Left ventricle myocardium inferior (tissue), 1 donor: ENCODE measurements around the gene MS4A4E. TPM values are rescaled to one million over a fixed set of nuclear protein-coding genes. Genes with fewer than 3 reads are reported as not detected.
"Not testable (repeated sequence)": the region's sequence is repeated elsewhere in the genome, so short reads cannot be mapped to it uniquely, and the experiment has no call there.

Experiments used
- DNase-seq: peaks from one replicate; pipeline ENCODE4 v3.0.0-alpha.2; 2020
- H3K27ac ChIP-seq: fragments of 200-600 bp; replicated peaks from 2 replicates; pipeline ENCODE4 v1.8.0; 2021
- H3K27me3 ChIP-seq: fragments of 200-600 bp; 2 replicates; pipeline ENCODE4 v1.8.0; 2021; ENCODE audit warnings: low read depth
- H3K36me3 ChIP-seq: fragments of 200-600 bp; 2 replicates; pipeline ENCODE4 v1.8.0; 2021
- H3K4me1 ChIP-seq: fragments of 200-600 bp; 2 replicates; pipeline ENCODE4 v1.8.0; 2021
- H3K4me3 ChIP-seq: fragments of 200-600 bp; 2 replicates; pipeline ENCODE4 v1.8.0; 2021; ENCODE audit warnings: mild to moderate bottlenecking, moderate library complexity
- H3K9me3 ChIP-seq: fragments of 200-600 bp; replicated peaks from 2 replicates; pipeline ENCODE4 v1.8.0; 2021
- intact Hi-C: fragments of 100-400 bp; cut with micrococcal nuclease; formaldehyde crosslinking; loops from one replicate; pipeline ENCODE4 v1.11.0; 2022
- long read RNA-seq: library from polyadenylated mRNA; unstranded; transcript quantifications from one replicate; pipeline ENCODE4 v2.0.0, GENCODE V29; 2021
- total RNA-seq: library from RNA; stranded (reverse); fragmentation: NEBNext Ultra II Directional; extraction: Animal tissue kit (Norgen Biotek cat#: 25700); gene quantifications from one replicate; pipeline ENCODE4 v1.2.1, GENCODE V29; 2021
- TF ChIP-seq, protein P1 (sequence below): fragments of 200-600 bp; IDR thresholded peaks from 2 replicates; pipeline ENCODE4 v1.8.0; 2021; ENCODE audit warnings: antibody characterized with exemption, mild to moderate bottlenecking, borderline replicate concordance
- donor health status: DM: no; HTN: yes; CAD: no; lungs with severe emphysema.

Gene MS4A4E
- total RNA-seq, result 0.93 TPM
- long read RNA-seq, result 0 reads

- Histone ChIP-seq H3K4me1 (no peaks in the 10 kb centered on the region), H3K9me3 (no peaks in the 10 kb centered on the region), H3K27ac (peak within 1 kb of the TSS; percentile 38), H3K27me3 (peaks cover 23% of the 10 kb centered on the region), H3K4me3 (peak within 1 kb of the TSS; percentile 27), H3K36me3 (no peaks in the 10 kb centered on the region)
- intact Hi-C loops, result no loop called here
- TF ChIP-seq, protein P1, sequence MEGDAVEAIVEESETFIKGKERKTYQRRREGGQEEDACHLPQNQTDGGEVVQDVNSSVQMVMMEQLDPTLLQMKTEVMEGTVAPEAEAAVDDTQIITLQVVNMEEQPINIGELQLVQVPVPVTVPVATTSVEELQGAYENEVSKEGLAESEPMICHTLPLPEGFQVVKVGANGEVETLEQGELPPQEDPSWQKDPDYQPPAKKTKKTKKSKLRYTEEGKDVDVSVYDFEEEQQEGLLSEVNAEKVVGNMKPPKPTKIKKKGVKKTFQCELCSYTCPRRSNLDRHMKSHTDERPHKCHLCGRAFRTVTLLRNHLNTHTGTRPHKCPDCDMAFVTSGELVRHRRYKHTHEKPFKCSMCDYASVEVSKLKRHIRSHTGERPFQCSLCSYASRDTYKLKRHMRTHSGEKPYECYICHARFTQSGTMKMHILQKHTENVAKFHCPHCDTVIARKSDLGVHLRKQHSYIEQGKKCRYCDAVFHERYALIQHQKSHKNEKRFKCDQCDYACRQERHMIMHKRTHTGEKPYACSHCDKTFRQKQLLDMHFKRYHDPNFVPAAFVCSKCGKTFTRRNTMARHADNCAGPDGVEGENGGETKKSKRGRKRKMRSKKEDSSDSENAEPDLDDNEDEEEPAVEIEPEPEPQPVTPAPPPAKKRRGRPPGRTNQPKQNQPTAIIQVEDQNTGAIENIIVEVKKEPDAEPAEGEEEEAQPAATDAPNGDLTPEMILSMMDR, result no peak
- DNase-seq, result no peak
These were observed at the start of gene MS4A4E for GRCh38 chr11:60242740-60243239. MS4A4E (minus strand) TSS chr11:60243137; CDS start chr11:60230055, 13,082 bp downstream.

- Histone ChIP-seq H3K4me1 (no peaks in the 10 kb centered on the region), H3K9me3 (peaks cover 28% of the 10 kb centered on the region), H3K27me3 (no peaks in the 10 kb centered on the region), H3K27ac (no peak overlapping the region), H3K4me3 (no peak overlapping the region), H3K36me3 (no peaks in the 10 kb centered on the region)
- intact Hi-C loops, result no loop called here
- DNase-seq, result no peak
- TF ChIP-seq, protein P1, result no peak
These were observed 49.2 kb upstream of the MS4A4E start for GRCh38 chr11:60292145-60292544.

- no peak for DNase-seq
- peaks cover 18% of the 10 kb centered on the region for H3K9me3 ChIP-seq
- H3K4me3 ChIP-seq, result no peak overlapping the region
- intact Hi-C loops, result no loop called here
- H3K4me1 ChIP-seq, result no peaks in the 10 kb centered on the region
- TF ChIP-seq, protein P1, result no peak
- H3K27ac ChIP-seq, result no peak overlapping the region
- no peaks in the 10 kb centered on the region for H3K36me3 ChIP-seq
- H3K27me3 ChIP-seq, result no peaks in the 10 kb centered on the region
These were observed 45.6 kb upstream of the MS4A4E start for GRCh38 chr11:60288531-60288930.

DNA sequence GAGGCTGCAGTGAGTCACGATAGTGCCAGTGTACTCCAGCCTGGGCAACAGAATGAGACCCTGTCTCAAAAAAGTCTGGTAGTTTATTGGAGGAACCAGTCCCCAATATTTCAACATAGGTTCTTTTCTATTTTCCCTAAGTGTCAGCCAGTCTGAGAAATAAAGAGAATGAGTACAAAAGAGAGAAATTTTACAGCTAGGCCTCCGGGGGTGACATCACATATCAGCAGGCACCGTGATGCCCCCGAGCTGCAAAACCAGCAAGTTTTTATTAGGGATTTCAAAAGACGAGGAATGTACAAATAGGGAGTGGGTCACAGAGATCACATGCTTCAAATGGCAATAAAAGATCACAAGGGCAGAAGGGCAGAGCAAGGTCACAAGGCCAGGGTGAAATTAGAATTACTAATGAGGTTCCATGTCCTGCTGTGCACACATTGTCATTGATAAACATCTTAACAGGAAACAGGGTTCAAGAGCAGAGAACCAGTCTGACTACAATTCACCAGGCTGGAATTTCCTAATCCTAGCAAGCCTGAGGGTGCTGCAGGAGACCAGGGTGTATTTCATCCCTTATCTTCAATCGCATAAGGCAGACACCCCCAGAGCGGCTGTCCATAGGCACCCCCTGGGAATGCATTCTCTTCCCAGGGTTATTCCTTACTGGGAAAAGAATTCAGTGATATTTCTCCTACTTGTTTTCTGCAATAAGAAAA lies 42.6 kb upstream of the MS4A4E start:
- H3K27me3 ChIP-seq, H3K27ac ChIP-seq, H3K4me3 ChIP-seq, intact Hi-C loops, H3K4me1 ChIP-seq, H3K36me3 ChIP-seq, DNase-seq: not testable (repeated sequence)
- H3K9me3 ChIP-seq, result peaks cover 18% of the 10 kb centered on the region

DNA sequence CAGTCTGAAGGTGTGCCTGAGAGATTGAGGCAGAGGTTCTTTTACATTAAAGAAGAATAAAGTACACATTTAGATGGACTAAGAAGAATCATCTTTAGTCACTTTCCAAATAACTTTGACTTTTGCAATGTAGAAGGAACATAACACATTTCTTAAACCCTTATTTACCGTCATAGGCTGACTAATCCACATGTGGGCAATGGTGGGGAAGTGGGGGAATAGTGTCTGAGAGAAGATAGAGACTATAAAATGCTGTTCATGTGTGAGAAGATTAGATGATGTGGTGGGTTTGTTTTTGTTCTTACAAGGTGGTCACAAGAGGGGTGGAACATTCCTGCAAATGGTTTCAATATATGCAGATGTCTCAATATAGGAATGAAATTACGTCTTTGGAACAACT lies 39.3 kb upstream of the MS4A4E start:
- Histone ChIP-seq H3K36me3 (no peaks in the 10 kb centered on the region), H3K4me1 (no peaks in the 10 kb centered on the region), H3K27me3 (no peaks in the 10 kb centered on the region), H3K4me3 (peak overlapping the region; percentile 37), H3K27ac (peak overlapping the region; percentile 42), H3K9me3 (no peaks in the 10 kb centered on the region)
- TF ChIP-seq, protein P1, result no peak
- no peak for DNase-seq
- intact Hi-C loops, result no loop called here

DNA sequence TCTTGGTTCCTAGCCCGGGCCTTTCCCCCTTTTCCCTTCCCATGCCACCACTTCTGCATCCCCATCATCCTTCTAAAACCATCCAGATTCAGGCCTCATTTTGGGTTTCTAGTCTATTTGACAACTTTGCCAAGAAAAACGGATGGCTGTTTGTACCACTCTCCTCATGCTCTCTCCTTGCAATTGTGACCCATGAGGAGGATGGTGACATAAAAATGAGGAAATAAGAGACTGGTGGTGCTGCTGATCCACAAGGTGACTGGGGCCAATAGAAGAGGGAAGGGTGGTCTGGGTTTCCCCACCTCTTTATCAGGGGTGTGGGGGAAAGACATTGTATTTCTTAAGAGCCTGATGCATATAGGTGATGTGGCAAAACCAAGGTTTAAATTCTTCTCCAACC lies 38.5 kb upstream of the MS4A4E start:
- Histone ChIP-seq H3K4me3 (peak overlapping the region; percentile 37), H3K27me3 (no peaks in the 10 kb centered on the region), H3K4me1 (no peaks in the 10 kb centered on the region), H3K9me3 (no peaks in the 10 kb centered on the region), H3K36me3 (no peaks in the 10 kb centered on the region), H3K27ac (peak overlapping the region; percentile 42)
- intact Hi-C loops, result no loop called here
- TF ChIP-seq, protein P1, result no peak
- no peak for DNase-seq
